ENCODE measurements around the gene FBXO30.

DNA sequence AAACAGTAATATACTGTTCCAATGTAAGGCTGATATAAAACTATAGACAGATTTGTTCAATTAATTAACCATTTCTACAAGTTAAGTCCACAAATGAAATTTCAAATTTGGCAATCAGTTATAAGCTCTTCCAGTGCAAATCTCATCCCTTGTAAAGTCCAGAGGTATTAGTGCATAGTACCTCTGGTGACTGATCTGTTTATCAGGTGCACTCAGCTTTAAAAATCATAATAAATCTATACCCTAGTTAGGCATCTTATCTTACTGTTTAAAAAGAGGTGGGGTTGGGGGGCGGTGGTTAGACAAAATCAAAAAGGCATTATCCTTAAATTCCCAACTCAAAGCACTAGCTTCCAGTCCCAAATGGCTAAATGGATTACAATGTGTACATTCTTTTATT lies 2.9 kb downstream of the FBXO30 start:
- TF ChIP-seq, protein P1, sequence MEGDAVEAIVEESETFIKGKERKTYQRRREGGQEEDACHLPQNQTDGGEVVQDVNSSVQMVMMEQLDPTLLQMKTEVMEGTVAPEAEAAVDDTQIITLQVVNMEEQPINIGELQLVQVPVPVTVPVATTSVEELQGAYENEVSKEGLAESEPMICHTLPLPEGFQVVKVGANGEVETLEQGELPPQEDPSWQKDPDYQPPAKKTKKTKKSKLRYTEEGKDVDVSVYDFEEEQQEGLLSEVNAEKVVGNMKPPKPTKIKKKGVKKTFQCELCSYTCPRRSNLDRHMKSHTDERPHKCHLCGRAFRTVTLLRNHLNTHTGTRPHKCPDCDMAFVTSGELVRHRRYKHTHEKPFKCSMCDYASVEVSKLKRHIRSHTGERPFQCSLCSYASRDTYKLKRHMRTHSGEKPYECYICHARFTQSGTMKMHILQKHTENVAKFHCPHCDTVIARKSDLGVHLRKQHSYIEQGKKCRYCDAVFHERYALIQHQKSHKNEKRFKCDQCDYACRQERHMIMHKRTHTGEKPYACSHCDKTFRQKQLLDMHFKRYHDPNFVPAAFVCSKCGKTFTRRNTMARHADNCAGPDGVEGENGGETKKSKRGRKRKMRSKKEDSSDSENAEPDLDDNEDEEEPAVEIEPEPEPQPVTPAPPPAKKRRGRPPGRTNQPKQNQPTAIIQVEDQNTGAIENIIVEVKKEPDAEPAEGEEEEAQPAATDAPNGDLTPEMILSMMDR (conservative IDR thresholded peaks at IDR 0.05; ENCODE audit: low read length): no peak
- TF ChIP-seq EZH2phosphoT487 (IDR thresholded peaks at IDR 0.05; ENCODE audit: borderline replicate concordance, low read depth, low read length): no peak

Data from OCI-LY7 (cell line).